Islet precursor cell (in vitro differentiated cells): ENCODE results near the gene NCAPG2.
"Not testable (repeated sequence)": the region's sequence is repeated elsewhere in the genome, so short reads cannot be mapped to it uniquely, and the experiment has no call there.

ENCODE experiments used
- DNase-seq: peaks from one replicate; pipeline ENCODE4 v3.0.0-alpha.2; 2018

NCAPG2 gene

GRCh38 chr7:158664406-158664805 is 40.2 kb downstream of the NCAPG2 start:
- no peak for DNase-seq

- DNase-seq: no peak
Measured at GRCh38 chr7:158663428-158663741, 41.2 kb downstream of the NCAPG2 start.

GRCh38 chr7:158662610-158663427 is 41.8 kb downstream of the NCAPG2 start:
- no peak for DNase-seq

- no peak for DNase-seq
Measured at GRCh38 chr7:158658475-158658874, 46.1 kb downstream of the NCAPG2 start.

GRCh38 chr7:158657189-158657746 is 47.3 kb downstream of the NCAPG2 start:
- no peak for DNase-seq

GRCh38 chr7:158655931-158656441 is 48.6 kb downstream of the NCAPG2 start:
- no peak for DNase-seq

- no peak for DNase-seq
Measured at GRCh38 chr7:158655507-158655906, 49.1 kb downstream of the NCAPG2 start.

- no peak for DNase-seq
Measured at GRCh38 chr7:158651968-158652565, 52.5 kb downstream of the NCAPG2 start.

GRCh38 chr7:158650821-158651225 is 53.8 kb downstream of the NCAPG2 start:
- no peak for DNase-seq

- no peak for DNase-seq
Measured at GRCh38 chr7:158649279-158649678, 55.3 kb downstream of the NCAPG2 start.

- no peak for DNase-seq
Measured at GRCh38 chr7:158648787-158649186, 55.8 kb downstream of the NCAPG2 start.

GRCh38 chr7:158648168-158648567 is 56.4 kb downstream of the NCAPG2 start:
- no peak for DNase-seq

GRCh38 chr7:158647475-158647792 is 57.2 kb downstream of the NCAPG2 start:
- DNase-seq: no peak

- no peak for DNase-seq
Measured at GRCh38 chr7:158646766-158647474, 57.7 kb downstream of the NCAPG2 start.

- no peak for DNase-seq
Measured at GRCh38 chr7:158645842-158646241, 58.8 kb downstream of the NCAPG2 start.

- no peak for DNase-seq
Measured at GRCh38 chr7:158642149-158642548, 62.5 kb downstream of the NCAPG2 start.

- DNase-seq: no peak
Measured at GRCh38 chr7:158638001-158638400, 66.6 kb downstream of the NCAPG2 start.

- DNase-seq: no peak
Measured at GRCh38 chr7:158633055-158633956, 71.3 kb downstream of the NCAPG2 start.

- no peak for DNase-seq
Measured at GRCh38 chr7:158631574-158632195, 72.9 kb downstream of the NCAPG2 start.

GRCh38 chr7:158626289-158626688 is 78.3 kb downstream of the NCAPG2 start:
- DNase-seq: not testable (repeated sequence)

GRCh38 chr7:158623241-158623640 is 81.4 kb downstream of the NCAPG2 start:
- no peak for DNase-seq

GRCh38 chr7:158620839-158621441 is 83.7 kb downstream of the NCAPG2 start:
- DNase-seq: no peak
